RWPE1 (cell line): ENCODE data around the gene NPTX1.

Source experiments
- CTCF ChIA-PET: fragments of 350-600 bp; sonication (Branson Sonifier 250); formaldehyde crosslinking; extraction: SDS; loops from one replicate; lab custom pipeline; 2021; lab: Yijun Ruan, JAX
- POLR2A ChIA-PET: fragments of 400-600 bp; formaldehyde crosslinking; extraction: SDS; loops from one replicate; lab custom pipeline; 2020; ENCODE audit warnings: antibody characterized with exemption; ENCODE audit not compliant: low non-redundant PET; lab: Yijun Ruan, JAX
- DNase-seq: peaks from one replicate; pipeline ENCODE4 v3.0.0; 2012; ENCODE audit warnings: low spot score
- H3K27ac ChIP-seq: fragments of 450-650 bp; 2 replicates; pipeline ENCODE4 v1.5.1; 2017
- CTCF ChIP-seq: fragments of 450-650 bp; conservative IDR thresholded peaks from 2 replicates; pipeline ENCODE4 v1.5.1; 2017; ENCODE audit warnings: low read depth, mild to moderate bottlenecking

Gene NPTX1

GRCh38 chr17:80518392-80518791 lies 42.0 kb upstream of the NPTX1 start:
- CTCF ChIA-PET = no interaction called here
- no peak for TF ChIP-seq CTCF
- POLR2A ChIA-PET = no interaction called here
- no peak for DNase-seq
- H3K27ac ChIP-seq = no peak overlapping the region

DNA sequence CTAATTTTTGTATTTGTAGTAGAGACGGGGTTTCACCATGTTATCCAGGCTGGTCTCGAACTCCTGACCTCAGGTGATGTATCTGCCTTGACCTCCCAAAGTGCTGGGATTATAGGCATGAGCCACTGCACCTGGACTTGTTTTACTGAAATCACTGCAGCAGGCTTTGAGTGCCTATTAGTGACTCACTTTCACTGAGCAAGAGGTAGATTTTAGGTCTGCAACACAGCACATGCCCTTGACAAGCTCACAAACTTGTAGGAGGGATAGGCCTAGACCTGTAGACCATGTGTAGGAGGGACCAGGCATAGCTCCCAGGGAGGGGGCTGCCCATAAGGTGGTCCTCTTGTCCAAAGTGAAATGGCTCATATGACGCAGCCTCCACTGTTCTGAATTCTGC lies 41.2 kb upstream of the NPTX1 start:
- no peak overlapping the region for H3K27ac ChIP-seq
- POLR2A ChIA-PET = no interaction called here
- TF ChIP-seq CTCF = no peak
- no peak for DNase-seq
- CTCF ChIA-PET = no interaction called here

DNA sequence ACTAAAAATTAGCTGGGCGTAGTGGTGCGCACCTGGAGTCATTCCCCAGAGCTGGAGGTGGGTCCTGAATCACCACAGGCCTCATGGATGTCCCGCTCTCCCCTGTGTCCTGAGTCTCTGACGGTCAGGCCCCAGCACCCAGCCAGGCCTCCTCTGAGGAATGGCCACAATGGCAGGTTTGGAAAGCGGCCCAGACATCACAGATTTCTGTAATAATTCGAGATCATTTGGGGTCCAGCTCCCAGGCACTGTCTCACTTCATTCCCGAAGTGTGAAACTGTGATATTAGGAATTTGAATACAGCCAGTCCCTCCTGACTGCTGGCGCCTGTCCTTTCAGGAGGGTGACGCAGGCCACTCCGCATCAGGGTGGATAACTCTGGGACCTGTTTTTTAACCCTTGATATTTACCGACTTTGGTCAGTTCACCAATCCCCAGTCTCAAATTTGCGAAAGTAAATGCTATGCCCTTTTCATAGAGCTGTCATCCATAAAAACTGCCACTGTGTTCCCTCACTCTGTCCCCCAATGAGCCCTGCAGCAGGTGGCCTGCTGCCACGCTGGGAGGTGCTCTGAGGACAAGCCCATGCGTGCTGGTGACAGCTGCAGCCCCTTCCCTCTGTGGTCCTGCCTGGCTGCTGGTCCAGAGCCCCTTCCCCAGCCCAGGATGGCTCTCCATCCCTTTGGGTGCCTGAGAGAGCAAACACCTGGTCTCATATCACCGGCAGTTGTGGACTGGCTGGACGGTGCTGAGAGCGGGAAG lies 39.9 kb upstream of the NPTX1 start:
- no peak overlapping the region for H3K27ac ChIP-seq
- CTCF ChIA-PET = no interaction called here
- POLR2A ChIA-PET = no interaction called here
- no peak for DNase-seq
- no peak for TF ChIP-seq CTCF

GRCh38 chr17:80513892-80514291 lies 37.5 kb upstream of the NPTX1 start:
- no peak for TF ChIP-seq CTCF
- DNase-seq = no peak
- CTCF ChIA-PET = no interaction called here
- POLR2A ChIA-PET = no interaction called here
- H3K27ac ChIP-seq = no peak overlapping the region

- H3K27ac ChIP-seq = no peak overlapping the region
- POLR2A ChIA-PET = no interaction called here
- CTCF ChIA-PET = no interaction called here
- no peak for DNase-seq
- TF ChIP-seq CTCF = no peak
Measured at GRCh38 chr17:80513201-80513600, 36.8 kb upstream of the NPTX1 start.

DNA sequence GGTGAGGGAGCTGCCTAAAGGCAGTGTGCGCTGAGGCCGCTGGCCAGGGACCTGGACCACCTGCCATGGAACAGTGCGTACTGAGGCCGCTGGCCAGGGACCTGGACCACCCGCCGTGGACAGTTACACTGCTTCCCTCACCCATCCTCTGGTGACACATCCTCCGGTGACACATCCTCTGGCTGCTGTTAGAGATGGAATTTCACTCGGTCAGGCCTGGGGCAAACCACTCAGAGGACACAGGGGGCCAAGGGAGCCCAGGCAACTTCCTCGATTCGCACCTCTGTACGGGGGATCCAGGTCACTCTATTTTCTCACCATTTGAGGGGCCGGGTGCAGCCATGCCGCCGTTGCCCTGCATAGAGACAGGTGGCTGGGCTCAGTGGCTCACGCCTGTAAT lies 35.8 kb upstream of the NPTX1 start:
- ChIA-PET POLR2A (no interaction called here), CTCF (no interaction called here)
- no peak for DNase-seq
- no peak overlapping the region for H3K27ac ChIP-seq
- no peak for TF ChIP-seq CTCF
